NB4 (cell line): ENCODE results near the gene BPGM.

ENCODE experiments used
- DNase-seq: peaks from one replicate; pipeline ENCODE4 v3.0.0; 2010; ENCODE audit warnings: low read depth
- H3K4me3 ChIP-seq: one replicate; pipeline ENCODE4 v1.5.1; 2011; ENCODE audit warnings: mild to moderate bottlenecking, low read depth, low read length, moderate library complexity
- MYC ChIP-seq: IDR thresholded peaks from 2 replicates; pipeline ENCODE4 v1.6.1; 2011; ENCODE audit warnings: low read depth, low read length
- POLR2A ChIP-seq: IDR thresholded peaks from 2 replicates; pipeline ENCODE4 v1.6.1; 2011; ENCODE audit warnings: mild to moderate bottlenecking; ENCODE audit not compliant: insufficient read length; ENCODE audit errors: extremely low read depth
- TF ChIP-seq, protein P1 (sequence below): IDR thresholded peaks from 2 replicates; pipeline ENCODE4 v1.6.1; 2011; ENCODE audit warnings: low read depth, low read length
- TF ChIP-seq, protein P2 (sequence below): IDR thresholded peaks from one replicate; pipeline ENCODE4 v1.5.1; 2012; ENCODE audit warnings: low read depth, low read length

Gene BPGM

DNA sequence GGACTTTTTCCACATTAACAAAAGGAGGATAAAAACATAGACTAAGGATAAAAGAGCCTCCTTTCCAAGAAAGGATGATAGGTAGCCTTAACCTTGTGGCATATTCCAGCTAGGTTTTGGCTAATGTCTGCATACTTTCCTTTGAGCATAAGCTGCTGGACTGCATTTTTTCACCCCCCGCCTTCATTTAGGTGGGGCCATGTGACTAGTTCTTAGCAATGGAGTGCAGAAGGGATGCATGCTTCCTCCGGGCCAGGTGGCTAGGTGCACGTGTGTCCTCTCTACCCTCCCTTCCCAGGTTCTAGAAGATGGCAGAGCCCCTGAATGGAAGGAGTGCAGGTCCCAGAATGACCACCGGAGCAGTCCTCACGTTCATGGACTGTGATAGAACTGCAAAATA lies 59.8 kb downstream of the BPGM start:
- DNase-seq = no peak
- TF ChIP-seq, protein P1, sequence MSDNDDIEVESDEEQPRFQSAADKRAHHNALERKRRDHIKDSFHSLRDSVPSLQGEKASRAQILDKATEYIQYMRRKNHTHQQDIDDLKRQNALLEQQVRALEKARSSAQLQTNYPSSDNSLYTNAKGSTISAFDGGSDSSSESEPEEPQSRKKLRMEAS = no peak
- TF ChIP-seq MYC (no peak), POLR2A (no peak)
- TF ChIP-seq, protein P2, sequence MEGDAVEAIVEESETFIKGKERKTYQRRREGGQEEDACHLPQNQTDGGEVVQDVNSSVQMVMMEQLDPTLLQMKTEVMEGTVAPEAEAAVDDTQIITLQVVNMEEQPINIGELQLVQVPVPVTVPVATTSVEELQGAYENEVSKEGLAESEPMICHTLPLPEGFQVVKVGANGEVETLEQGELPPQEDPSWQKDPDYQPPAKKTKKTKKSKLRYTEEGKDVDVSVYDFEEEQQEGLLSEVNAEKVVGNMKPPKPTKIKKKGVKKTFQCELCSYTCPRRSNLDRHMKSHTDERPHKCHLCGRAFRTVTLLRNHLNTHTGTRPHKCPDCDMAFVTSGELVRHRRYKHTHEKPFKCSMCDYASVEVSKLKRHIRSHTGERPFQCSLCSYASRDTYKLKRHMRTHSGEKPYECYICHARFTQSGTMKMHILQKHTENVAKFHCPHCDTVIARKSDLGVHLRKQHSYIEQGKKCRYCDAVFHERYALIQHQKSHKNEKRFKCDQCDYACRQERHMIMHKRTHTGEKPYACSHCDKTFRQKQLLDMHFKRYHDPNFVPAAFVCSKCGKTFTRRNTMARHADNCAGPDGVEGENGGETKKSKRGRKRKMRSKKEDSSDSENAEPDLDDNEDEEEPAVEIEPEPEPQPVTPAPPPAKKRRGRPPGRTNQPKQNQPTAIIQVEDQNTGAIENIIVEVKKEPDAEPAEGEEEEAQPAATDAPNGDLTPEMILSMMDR = no peak
- H3K4me3 ChIP-seq = no peak overlapping the region

DNA sequence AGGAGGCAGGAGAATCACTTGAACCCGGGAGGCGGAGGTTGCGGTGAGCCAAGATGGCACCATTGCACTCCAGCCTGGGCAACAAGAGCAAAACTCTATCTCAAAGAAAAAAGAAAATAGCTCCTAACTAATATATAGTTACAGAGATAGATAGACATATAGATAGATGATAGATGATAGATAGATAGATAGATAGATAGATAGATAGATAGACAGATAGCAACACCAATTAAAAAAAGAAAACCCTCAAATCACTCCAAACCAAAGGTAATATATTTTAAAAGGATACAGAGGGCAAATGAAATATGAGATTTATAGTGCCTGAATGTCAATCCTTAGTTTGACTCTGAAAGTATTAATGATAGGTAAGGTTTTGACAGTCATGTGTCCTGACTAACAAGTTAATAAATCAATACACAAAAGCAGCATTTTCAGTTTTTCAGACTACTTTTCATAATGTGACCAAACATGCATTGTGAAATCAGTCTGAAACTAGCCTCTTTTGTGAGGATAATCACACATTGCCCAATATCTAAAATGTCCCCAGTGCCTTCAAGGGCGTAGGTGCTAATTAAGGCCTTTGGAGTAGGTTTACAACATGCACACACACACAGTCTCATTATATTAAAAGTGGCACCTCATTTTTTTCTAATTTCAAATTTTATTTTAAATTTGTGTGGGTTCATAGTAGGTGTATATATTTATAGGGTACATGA lies 61.2 kb downstream of the BPGM start:
- peak; percentile 23 for DNase-seq
- no peak overlapping the region for H3K4me3 ChIP-seq
- no peak for TF ChIP-seq POLR2A
- no peak for TF ChIP-seq MYC
- TF ChIP-seq, protein P1 = no peak
- TF ChIP-seq, protein P2 = no peak

DNA sequence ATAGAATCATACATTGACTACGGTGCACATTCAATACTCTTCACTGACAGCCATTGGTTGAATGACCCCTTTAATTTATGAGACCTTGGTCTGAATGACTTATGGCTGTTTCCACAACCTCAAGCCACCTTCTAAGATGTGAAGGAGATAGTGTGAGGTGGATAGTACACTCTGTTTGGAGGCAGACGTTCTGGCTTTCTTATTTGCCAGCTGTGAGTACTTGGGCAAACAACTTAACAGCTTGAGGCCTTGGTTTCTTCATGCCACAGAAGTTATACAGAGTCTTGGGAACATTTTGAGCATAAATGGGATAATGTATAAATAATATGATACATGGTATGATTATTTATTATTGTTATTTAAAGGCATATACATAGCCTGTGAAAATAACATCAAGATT lies 62.0 kb downstream of the BPGM start:
- DNase-seq = no peak
- H3K4me3 ChIP-seq = no peak overlapping the region
- TF ChIP-seq POLR2A = no peak
- TF ChIP-seq, protein P1 = no peak
- no peak for TF ChIP-seq MYC
- TF ChIP-seq, protein P2 = no peak

DNA sequence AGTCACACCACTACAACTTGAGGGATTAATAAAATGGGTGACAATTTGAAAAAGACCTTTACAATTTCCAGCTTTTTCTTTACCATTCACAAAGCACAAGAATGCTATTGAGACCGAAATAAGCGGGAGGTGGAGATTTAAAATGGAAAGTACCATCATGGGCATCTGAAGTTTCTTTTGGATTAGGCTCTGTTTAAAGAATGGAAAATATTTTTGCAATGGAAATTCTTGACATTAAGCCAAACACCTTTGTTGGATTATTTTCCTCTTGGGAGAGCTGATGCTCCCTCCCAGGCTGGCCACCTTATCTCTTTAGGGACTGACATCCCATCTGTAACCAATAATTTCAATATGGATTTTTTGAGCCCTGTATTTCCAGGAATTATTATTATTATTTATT lies 62.5 kb downstream of the BPGM start:
- no peak for DNase-seq
- TF ChIP-seq, protein P2 = no peak
- no peak for TF ChIP-seq POLR2A
- TF ChIP-seq, protein P1 = no peak
- TF ChIP-seq MYC = no peak
- no peak overlapping the region for H3K4me3 ChIP-seq

DNA sequence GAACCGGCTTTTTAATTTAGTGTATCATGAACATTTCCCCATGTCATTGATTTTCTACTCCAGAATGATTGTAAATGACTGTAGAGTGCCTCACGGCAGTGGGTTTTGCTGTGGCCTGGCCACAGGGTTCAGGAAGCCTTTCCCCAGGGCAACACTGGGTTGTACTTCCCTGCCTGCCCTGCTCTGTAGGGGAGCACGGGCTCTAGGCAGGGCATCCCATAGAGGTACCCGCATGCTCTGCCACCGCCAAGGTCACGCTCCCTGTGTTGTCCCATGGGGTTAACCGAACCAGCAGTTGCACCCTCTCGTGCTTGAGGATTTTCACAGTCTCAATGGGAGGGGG lies 63.8 kb downstream of the BPGM start:
- no peak for DNase-seq
- TF ChIP-seq POLR2A = no peak
- TF ChIP-seq MYC = no peak
- TF ChIP-seq, protein P1 = no peak
- TF ChIP-seq, protein P2 = no peak
- no peak overlapping the region for H3K4me3 ChIP-seq
